HG03139 (cell line): ENCODE data around the gene GLB1L2.

ENCODE experiments used
- ATAC-seq: cut with Tn5 transposase; IDR thresholded peaks from one replicate; pipeline ENCODE4 v1.9.1; 2021; ENCODE audit not compliant: unreplicated experiment

Gene GLB1L2

DNA sequence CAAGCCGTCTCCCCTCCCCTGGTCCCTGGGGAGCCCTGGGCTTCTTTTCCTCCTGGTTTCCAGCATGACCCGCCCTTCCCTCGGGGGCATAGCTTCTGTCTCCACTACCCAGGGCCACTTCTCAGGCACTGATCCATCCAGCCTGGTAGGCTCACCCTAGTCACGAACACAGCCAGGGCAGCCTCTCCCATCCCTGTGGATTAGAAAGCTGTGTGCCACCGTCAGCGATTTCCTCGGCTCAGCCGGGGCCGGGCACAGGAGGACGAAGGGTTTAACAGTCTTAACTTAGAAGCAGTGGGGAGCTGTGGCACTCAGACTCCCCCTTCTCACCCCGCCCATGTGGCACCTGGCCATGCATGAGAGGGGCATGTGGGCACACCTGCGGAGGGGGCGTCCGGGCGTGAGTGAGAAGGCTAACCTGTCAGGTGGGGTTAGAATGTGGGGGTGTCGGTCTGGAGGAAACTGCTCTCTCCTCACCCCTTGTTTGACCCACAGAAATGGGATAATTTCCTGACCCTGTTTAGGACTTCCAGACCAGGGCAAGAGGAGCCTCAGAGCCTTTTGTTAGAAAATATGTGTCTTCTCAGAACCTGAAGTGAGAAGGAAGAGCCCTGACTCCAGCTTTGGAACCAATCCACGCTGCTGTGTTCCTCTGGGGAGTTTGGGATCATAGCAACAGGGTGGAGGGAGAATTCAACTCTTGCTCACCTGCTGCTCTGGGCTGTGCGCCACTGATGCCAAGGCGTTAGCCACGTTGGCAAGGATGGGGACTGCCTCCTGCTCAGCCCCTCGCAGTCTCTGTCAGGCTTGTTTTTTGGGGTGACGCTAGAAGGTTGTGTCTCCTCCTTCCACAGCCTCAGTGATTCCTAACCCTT, 14.6 kb downstream of the GLB1L2 start:
- no peak for ATAC-seq

DNA sequence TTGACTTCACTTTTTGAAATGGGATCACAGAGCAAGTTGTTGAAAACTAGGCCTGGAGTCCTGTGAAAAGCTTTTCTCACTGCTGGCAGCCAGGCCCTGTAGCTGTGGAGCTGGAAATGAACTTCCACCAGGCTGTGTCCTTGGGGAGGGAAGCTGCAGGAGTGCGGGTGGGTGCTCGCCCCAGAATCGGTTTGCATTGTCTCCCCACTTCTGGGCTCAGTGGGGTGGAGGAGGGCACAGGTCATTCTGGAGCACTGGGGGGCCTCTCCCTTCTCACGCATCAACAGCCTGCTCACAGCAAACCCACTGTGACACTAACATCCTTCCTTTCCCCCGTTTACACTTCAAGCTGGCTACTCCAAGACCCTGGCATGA, 15.2 kb downstream of the GLB1L2 start:
- no peak for ATAC-seq

DNA sequence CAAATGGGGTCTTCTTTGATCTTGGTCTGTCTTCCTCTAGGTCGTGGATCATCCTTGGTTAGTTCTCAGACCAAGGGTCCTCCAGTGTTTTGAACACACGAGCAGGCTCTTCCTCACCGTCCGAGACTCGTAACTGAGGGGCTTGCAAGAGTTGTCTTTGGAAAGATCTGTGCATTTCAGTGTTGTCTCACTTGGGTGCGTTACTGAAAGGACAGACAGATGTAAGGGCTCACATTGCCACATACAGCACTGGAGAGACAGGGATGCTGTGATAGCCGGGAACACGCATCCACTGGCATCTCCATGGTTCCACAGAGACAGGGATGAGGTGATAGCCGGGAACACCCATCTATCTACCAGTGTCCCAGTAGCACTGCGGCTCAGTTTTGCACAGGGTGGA, 15.7 kb downstream of the GLB1L2 start:
- ATAC-seq = no peak

DNA sequence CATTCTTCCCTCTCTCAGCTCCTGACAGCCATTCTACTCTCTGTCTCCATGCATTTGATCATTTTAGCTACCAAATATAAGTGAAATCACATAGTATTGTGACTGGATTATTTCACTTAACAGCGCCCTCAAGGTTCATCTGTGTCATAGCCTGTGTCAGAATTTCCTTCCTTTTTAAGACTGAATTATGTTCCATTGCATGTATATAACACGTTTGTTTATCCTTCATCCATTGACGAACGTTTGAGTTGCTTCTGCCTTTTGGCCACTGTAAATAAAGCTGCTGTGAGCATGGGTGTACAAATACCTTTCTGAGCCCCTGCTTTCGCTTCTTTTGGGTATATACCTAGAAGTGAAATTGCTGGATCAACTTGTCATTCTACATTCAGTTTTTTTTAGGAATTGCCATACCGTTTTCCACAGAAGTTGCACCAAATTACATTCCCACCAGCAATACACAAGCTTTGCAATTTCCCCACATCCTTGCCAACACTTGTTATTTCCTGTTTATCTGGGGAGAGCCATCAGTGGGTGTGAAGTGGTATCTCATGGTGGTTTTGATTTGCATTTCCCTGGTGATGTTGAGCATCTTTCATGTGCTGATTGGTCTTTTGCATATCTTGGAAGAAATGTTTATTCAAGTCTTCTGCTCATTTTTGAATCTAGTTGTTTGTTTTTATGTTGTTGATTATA, 17.5 kb downstream of the GLB1L2 start:
- no peak for ATAC-seq

DNA sequence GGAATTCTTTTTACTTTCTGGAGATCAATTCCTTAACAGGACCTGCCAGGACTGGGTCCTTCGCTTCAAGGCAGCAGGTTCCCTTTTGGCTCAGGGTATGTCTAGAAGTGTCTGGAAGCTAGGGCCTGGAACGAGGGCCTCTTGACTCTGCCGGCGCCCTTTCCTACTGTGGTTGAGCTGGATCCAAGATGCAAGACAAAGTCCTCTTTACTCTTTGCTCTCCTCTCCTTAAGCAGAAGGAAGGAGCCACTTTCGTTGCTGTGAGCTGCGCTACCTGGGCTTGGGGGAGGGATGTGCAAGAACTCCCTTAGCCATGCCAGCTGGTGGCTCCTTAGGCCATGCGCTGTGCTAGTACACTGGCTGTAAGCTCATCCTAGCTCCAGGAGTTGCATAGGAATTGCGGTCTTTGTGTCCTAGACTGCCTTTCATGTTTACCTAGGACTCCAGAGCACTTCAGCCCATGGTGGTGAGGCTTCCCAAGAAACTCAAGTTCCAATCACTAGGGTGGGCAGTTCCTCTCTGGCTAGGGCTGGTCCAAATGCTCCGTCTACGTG, 18.1 kb downstream of the GLB1L2 start:
- no peak for ATAC-seq

DNA sequence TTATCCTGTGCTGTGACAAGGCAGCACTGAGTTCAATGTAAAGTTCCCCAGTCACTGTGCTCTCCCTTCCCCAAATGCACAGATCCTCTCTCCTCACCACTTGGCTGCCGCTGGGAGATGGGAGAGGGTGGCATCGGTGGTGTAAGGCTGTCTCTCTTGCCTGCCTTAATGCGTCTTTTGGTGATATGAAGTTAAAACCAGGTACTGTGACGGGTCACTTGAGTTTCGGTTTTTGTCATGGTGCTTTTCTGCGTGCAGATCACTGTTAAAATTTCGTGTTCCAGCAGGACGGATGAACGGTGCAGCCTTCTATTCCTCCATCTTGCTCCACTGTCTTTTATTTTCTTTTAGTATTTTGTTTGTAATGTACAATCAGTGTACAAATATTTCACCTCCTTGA, 18.6 kb downstream of the GLB1L2 start:
- ATAC-seq = no peak

DNA sequence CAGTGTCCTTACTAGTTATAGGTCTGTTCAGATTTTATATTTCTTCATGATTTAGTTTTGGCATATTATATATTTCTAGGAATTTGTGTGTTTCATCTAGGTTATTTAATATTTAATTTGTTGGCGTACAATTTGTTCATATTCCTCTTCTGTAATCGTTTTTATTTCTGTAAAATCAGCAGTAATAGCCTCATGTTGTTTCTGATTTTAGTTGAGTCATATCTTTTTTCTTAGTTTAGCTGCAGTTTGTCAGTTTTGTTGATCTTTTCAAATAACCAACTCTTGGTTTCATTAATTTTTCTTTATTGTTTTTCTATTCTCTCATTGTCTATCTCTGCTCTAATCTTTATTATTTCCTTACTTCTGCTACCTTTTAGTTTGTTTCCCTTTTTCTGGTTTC, 20.3 kb downstream of the GLB1L2 start:
- no peak for ATAC-seq

DNA sequence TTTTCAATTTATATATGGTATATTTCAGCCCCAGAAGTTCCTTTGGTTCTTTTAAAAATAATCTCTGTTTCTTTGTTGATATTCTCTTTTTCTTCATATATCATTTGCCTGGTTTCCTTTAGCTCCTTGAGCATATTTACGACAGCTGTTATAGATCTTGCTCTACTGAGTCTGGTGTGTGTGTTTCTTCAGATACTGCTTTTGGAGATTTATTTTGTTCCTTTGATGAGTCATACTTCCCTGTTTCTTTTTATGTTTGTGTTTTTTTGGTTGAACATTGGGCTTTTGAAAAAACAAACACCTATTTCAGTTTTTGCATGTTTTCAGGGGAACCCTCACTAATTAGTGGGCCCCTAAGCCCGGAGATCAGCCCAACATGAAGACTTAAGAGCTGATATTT, 23.3 kb downstream of the GLB1L2 start:
- no peak for ATAC-seq

DNA sequence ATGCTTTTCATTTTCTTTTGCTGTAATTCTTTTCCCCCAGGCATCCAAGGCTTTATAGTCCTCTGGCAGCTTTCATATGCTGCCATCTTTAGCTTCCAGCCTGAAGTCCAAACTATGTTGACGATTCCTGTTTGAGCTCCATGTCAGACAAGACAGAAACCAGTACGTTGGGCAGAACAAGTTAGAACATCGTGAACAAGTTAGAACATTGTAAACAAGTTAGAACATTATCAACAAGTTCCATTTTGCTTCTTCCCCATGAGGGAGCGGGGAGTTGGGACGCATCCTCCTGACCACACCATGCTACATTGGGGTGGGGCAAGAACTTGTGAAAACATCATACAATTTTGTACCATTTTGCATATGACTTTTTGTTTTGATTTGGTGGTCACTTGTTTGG, 23.9 kb downstream of the GLB1L2 start:
- ATAC-seq = no peak

DNA sequence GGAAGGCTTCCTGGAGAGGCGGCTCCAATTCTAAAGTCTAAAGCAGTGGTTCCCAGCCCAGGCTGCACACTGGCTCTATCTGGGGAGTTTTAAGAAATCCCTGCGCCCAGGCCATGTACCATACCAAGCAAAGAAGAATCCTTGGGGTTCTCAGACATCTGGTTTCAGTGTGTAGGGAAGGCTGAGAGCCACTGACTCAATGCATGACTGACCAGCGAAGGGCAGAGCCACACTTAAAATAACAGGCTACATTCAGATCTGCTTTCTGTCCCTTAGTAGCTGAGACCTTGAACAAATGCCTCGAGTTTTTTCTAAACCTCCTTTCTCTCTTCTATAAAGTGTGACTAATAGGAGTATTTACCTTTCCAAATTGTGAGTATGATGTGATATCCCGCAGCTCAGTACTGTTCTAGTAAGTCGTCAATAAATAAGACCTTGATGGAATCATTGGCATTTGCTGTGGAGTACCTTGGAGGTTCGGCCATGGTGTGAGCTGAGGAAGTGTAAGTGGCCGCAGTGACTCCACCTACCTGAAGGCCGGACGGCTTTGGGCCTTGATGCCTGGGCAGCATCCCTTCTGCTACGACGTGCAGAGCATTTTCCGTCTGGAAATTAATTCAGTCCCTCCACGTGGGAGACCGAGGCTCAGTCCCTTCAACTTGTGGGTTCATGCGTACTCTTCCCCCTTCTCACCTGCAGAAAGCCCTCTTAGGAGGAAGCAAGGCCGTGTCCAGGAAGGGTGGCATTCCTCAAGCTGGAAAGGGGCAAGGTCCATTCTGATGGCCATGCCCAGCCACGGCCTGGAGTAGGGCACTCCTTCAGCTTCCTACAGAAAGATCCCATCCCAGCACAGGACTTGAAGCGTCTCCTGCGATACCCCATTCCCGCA, 25.1 kb downstream of the GLB1L2 start:
- no peak for ATAC-seq

DNA sequence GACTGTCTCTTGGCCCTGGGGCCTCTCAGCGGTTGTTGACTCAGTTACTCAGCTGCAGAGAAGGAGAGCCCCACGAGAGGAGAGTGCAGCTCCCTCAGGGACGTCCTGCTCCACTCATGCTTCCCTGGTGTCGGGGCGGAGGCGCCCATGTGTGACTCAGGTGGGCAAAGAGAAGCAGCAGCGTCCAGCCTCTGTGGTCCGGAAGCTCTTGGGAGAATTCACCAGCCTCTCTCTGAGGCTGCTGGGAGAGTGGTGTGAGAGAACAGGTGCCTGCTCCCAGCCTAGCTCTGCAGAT, 25.7 kb downstream of the GLB1L2 start:
- no peak for ATAC-seq

DNA sequence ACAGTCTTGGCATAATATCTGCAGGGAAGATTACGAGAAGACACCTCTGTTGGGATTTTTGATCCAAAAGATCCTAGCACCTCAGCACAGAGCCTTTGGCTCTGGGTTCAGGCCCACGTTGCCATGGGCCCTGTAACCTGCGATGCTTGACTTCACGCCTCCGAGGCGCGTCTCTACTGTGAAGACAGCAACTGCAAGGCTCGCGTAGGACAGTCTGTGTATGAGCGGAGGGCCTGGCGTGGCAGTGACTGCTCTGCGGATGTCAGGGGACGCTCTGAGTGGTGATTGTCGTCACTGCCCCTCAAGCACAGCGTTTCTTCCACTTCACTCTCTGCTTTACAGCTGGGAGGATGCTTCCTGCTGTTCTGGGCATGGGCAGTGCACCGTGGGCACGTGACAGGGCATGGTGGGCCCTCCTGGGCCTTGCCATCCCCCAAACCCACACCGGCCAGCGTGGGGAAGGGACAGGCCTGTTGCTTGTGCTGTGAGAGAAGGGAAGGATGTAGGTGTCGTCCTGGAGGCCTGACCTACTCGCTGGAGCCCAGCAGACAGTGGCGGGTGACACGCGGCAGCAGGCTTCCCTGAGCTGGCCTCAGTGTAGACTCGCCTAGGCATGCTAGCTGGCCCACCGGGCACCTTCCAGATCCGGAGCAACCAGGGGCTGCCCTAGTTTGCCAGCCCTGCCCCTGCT, 26.5 kb downstream of the GLB1L2 start:
- ATAC-seq = no peak

DNA sequence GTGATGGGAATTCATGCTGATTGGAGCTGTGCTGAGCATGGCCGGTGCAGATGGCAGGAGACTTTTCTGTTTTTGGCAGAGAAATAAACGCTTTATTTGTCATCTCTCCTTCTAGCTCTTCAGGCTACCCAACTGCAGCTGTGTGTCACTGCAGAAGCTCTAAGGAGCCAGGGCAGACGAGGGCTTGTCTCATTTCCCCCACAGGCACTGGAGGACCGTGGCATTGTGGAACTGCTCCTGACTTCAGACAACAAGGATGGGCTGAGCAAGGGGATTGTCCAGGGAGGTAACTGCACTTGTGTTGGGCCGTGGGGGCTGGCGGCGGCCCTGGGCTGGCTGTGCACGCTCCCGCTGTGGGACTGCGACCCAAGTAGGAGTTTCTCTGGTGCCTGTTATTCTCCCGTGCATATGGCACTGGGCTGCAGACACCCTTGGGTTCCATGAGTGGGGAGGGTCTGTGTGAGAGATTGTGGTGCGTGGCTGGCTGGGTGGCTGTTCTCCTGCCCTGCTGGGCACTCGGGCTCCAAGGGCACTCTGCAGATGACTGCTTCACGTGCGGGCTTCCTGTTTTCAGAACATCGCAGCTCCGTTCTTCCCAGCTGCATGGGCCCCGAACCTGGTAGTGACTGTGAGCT, 27.2 kb downstream of the GLB1L2 start:
- ATAC-seq = no peak

DNA sequence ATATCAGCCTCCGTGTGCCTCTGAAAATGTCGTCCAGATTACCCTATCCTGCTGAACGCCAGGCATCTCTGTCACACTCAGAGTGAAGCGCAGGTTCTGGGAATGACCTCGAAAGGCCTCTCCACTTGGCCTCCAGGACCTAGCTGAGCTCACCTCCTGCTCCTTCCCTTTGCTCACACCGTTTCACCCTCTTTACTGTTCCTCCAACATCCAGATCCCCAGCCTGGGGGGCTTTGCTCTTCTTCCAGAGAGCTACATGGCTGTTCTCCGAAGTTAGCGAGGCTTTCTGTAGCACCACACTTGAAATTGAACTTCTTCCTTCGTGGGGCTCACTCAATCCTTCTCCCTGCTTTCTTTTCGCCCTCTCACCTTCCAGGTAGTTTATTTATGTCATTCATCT, 27.9 kb downstream of the GLB1L2 start:
- ATAC-seq = no peak

DNA sequence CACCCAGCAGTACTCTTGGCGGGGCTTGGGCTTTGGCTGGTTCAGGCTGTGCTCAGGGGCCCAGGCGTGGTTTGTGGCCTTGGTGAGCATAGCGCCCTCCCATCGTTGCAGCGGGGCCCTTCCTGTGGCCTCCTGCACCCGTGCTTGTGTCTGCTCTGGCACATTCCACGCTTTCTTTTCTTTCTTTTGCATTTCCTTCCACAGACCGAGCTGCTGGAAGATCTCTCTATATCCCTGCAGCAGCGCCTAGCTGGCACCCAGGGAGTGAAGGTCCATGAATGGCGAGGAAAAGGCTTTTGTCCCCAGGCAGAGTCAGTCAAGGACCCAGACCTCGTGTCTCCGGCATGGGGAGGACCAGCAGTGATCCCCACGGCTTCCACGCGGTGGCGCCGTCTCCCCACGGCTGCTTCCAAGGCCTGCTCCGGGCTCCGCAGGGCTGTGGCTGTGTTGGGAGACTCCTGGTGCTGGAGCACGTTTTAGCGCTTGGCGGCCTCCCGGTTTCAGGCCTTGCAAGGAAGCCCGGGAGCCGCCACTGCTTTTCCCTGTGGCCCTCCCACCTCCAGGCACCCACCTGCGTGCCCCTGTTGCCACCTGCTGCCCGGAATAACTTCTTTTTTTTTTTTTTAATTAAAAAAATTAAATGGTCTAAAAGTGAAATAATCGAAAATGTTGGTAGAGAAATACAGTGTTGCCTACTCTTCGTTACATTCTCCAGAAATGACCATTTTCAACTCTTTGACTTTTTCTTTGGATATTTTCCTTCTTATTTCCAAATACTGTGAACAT, 28.5 kb downstream of the GLB1L2 start:
- peak; percentile 90 for ATAC-seq

DNA sequence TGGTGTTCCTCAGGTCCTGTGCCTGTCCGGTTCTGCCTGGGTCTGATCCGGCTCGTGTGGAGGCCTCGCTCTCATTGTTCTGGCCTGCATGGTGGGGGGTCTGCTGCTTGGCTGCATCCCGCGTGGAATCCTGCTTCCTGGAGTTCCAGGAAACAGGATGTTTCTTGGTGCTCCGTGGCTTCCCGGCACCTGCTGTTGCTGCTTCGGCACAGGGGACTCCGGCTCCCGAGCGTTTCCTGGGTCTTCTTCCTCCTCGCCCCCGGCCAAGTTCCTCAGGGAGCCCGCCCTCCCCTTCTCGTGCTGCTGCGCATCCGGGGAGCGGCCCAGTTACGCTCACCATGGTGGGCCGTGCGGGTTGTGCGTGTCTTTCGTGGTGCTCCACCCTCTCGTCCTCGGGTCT, 29.9 kb downstream of the GLB1L2 start:
- no peak for ATAC-seq

DNA sequence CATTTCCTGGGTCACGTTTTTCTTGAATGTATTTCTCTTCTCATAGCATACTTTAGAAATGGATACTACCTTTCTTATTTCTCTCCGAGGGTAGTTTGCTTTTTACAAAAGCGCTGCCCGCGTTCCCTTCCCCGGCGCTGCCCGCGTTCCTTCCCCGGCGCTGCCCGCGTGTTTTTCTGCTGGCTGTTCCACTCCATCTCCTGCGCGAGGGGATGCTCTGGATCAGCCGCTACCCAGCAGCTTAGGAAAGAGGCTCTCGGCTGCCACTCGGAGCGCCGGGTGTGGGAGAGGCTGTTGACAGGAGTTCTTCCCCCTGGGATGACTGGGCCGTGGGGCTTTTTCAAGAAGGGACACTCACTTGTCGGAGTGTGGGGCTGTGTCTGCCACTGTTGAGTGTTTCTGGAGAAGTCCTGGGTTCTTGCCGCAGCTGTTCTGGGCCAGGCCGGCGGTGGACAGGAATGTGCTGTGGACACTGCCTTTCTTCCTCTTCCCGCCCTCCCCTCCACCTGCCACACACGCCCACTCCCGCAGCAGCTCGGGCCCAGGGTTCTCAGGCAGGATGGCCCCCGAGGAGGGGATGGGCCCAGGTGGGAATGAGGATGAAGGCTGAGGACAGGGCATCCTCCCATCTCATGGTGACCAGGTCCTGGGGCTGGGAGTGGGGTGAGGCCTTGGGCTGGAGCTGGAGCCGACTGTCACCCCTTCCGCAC, 30.6 kb downstream of the GLB1L2 start:
- no peak for ATAC-seq

DNA sequence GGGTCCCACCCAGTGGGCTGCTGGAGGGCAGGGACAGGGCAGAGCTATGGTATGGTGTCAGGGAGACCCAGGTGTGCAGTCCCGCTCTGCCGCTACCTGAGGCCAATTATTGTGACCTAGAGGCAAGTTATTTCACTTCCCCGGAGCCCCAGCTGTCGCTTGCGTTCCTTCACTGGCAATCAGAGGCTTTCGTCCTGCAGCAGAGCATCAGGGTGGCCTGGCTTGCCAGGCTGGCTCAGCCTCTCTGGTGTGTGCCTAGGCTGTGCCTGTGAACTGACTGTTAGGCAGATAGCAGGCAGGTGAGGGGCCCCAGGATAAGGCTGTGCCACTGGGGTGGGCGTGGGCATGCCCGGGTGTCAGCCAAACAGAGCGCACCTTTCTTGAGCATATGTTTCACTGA, 31.4 kb downstream of the GLB1L2 start:
- no peak for ATAC-seq

DNA sequence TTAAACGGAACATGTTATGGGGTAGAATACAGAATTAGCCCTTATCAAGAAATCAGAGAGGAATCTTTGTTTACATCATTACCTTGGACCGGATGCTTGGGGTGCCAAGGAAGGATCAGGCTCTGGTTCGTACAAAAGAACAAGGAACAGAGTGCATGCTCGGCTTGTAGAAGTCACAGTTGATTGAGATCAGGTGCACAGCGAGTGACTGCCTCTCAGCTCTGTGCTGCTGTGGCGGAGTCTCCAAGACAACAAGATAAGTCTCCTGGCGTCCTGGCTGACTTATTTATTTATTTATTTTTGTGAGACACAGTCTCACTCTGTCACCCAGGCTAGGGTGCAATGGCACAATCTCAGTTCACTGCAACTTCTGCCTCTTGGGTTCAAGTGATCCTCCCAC, 31.8 kb downstream of the GLB1L2 start:
- ATAC-seq = no peak
